ENCODE measurements around the gene NMUR1. TPM values are rescaled to one million over a fixed set of nuclear protein-coding genes. Genes with fewer than 3 reads are reported as not detected.
"Not testable (repeated sequence)": the region's sequence is repeated elsewhere in the genome, so short reads cannot be mapped to it uniquely, and the experiment has no call there.

Gene NMUR1, protein sequence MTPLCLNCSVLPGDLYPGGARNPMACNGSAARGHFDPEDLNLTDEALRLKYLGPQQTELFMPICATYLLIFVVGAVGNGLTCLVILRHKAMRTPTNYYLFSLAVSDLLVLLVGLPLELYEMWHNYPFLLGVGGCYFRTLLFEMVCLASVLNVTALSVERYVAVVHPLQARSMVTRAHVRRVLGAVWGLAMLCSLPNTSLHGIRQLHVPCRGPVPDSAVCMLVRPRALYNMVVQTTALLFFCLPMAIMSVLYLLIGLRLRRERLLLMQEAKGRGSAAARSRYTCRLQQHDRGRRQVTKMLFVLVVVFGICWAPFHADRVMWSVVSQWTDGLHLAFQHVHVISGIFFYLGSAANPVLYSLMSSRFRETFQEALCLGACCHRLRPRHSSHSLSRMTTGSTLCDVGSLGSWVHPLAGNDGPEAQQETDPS
- under 1 TPM in 1 of 2 donors, not detected in 1; 0.21 TPM for total RNA-seq

DNA sequence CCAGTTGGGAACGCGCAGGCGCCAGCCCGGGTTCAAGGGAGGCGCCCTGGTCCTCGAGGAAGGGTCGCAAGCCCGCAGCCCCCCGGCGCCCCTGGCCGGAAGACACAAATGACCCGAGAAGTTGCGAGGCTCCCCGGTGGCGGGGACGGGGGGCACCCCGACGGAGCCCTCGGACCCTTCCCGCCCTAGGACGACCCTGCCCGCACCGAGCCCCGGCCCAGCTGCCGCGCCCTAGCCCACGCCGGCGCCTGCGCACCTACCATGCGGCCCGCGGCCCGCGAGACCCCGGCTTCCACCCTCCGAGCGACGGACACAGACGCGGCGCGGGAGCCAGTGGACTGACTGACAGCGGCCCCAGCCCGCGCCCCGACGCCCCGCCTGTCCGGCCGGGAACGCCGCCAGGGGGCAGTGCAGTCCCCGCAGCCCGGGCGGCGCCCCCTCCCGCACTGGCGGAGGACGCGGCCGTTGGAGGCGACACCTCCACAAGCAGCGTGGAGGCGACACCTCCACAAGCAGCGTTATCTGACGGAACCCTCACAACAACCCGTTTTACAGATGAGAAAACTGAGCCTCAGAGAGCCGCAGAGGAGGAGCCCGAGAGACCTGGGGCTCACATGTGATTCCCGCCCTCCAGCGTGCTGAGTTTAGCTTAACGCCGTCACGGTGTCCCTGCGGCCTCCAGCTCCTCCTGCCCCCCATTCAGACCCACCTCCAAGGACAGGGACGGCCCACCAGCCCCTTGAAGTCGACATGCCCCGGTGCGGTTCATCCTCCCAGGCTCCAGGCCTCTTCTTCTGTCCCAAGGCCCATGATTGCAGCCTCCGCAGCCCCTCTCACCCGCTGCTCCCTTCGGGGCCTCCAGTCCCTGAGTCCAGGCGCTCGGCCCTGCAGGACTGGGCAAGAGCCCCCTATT, at the start of gene NMUR1:
Gene NMUR1, minus strand, starts transcription at position 347 of the 913 bp plus-strand sequence. Its CDS starts 84 bp downstream, at position 263.
- Mint-ChIP-seq H3K4me1 (ENCODE audit: low read depth) (peaks cover 9% of the 10 kb centered on the region), H3K4me3 (peak within 1 kb of the TSS; percentile 15 to 47)

DNA sequence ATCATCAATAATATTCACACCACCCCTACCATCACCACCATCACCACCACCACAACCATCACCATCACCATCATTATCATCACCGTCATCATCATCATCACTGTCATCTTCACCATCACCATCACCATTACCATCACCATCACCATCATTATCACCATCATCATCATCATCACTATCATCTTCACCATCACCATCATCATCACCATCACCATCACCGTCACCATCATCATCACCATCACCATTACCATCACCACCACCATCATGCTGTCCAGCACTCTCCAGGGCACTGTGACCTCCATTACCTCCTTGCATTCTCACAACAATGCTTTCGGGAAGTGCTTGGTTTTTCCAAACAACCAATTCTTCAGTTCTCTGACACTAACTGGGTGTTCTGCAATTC, 49.3 kb upstream of the NMUR1 start:
- ATAC-seq (replicated peaks in 1 of 2), result no peak
- Mint-ChIP-seq H3K27me3 (ENCODE audit: low read depth) (peaks cover 7% of the 10 kb centered on the region), H3K9me3 (peaks cover 6% of the 10 kb centered on the region in 2 donors), H3K4me1 (ENCODE audit: low read depth) (no peaks in the 10 kb centered on the region), H3K27ac (no peak overlapping the region), H3K36me3 (ENCODE audit: insufficient read depth in 2 of 2) (peaks cover 0 to 6% of the 10 kb centered on the region in 2 donors), H3K4me3 (no peak overlapping the region)
- no peak for DNase-seq

More for the DNA sequence above, at the start of gene NMUR1:
- Mint-ChIP-seq H3K36me3 (ENCODE audit: insufficient read depth in 2 of 2) (peaks cover 0 to 1% of the 10 kb centered on the region in 2 donors), H3K27me3 (ENCODE audit: low read depth) (peaks cover 25% of the 10 kb centered on the region), H3K27ac (no peak within 1 kb of the TSS), H3K9me3 (no peaks in the 10 kb centered on the region)
- DNase-seq, result peak; percentile 74 to 88
- peak; percentile 95 to 96 for ATAC-seq (replicated peaks in 1 of 2)

DNA sequence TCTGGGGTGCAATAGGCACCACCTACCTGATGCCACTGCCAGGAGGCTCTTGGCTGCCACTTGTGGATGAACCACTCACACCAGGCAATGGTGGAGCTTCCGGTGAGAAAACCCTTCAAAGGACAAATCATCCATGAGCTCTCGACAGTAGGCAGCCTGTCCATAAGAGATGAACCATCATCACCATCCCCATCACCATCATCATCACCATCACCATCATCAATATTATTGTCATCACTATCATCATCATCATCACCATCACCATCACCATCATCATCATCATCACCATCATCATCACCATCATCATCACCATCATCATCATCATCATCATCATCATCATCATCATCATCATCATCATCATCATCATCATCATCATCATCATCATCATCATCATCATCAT, 48.4 kb upstream of the NMUR1 start:
- H3K27ac Mint-ChIP-seq; H3K27me3 Mint-ChIP-seq (ENCODE audit: low read depth); ATAC-seq (replicated peaks in 1 of 2); H3K4me1 Mint-ChIP-seq (ENCODE audit: low read depth); H3K36me3 Mint-ChIP-seq (ENCODE audit: insufficient read depth in 2 of 2); H3K9me3 Mint-ChIP-seq; DNase-seq; H3K4me3 Mint-ChIP-seq: not testable (repeated sequence)

DNA sequence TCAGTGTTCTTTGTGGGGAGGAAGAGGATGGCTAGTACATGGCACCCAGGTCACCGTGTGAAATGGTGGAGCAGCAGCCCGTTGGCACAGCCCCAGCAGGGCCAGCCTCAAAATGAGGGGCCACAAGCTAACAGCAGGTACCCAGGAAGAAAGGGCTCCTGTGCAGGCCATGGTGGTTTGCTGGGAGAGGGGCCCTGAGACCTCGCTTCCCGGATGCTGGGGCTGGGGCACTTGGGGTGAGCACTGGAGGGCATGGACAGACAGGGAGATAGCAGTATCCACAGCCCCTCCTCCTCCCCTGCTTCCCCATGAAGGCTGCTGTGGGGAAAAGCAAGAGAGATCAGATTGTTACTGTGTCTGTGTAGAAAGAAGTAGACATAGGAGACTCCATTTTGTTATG, 46.2 kb upstream of the NMUR1 start:
- ATAC-seq (replicated peaks in 1 of 2) (no peak), DNase-seq (no peak)
- peaks cover 6% of the 10 kb centered on the region in 2 donors for H3K9me3 Mint-ChIP-seq
- H3K36me3 Mint-ChIP-seq (ENCODE audit: insufficient read depth in 2 of 2), result peaks cover 0 to 6% of the 10 kb centered on the region in 2 donors
- no peak overlapping the region for H3K27ac Mint-ChIP-seq
- no peaks in the 10 kb centered on the region for H3K4me1 Mint-ChIP-seq (ENCODE audit: low read depth)
- H3K27me3 Mint-ChIP-seq (ENCODE audit: low read depth), result peaks cover 7% of the 10 kb centered on the region
- no peak overlapping the region for H3K4me3 Mint-ChIP-seq

DNA sequence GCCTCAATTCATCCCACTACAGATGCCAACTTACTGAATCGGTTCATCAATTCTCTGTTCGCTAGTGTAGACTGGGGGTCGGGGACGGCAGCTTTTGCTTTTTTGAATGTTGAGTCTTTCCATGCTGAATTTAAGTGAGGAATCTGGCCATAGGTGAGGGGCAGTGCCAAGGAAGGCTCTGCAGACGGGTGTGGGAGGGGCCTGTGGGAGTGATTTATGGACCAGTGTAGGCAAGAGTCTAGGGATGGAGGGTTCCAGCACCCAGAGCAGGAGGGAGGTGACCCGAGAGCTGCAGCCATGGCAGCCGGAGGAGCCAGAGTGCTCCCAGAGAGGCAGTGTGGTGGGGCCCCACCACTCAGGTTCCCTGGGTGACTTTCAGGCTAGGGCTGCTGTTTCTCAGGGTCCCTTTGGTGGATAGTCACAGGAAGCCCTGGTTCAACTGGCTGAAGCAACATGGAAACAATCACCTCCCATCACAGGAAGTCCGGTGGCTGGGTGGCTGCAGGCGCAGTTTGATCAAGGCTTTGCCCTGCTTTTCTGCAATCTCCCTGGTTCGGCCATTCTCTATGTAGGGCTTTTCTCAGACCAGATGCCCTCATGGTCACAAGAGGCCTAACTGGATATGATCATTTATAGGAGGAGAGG, 45.5 kb upstream of the NMUR1 start:
- peaks cover 1% of the 10 kb centered on the region for H3K27me3 Mint-ChIP-seq (ENCODE audit: low read depth)
- H3K9me3 Mint-ChIP-seq, result peaks cover 6% of the 10 kb centered on the region in 2 donors
- H3K27ac Mint-ChIP-seq, result no peak overlapping the region
- H3K4me3 Mint-ChIP-seq, result no peak overlapping the region
- peaks cover 0 to 6% of the 10 kb centered on the region in 2 donors for H3K36me3 Mint-ChIP-seq (ENCODE audit: insufficient read depth in 2 of 2)
- ATAC-seq (replicated peaks in 1 of 2) (no peak), DNase-seq (no peak)
- H3K4me1 Mint-ChIP-seq (ENCODE audit: low read depth), result no peaks in the 10 kb centered on the region

DNA sequence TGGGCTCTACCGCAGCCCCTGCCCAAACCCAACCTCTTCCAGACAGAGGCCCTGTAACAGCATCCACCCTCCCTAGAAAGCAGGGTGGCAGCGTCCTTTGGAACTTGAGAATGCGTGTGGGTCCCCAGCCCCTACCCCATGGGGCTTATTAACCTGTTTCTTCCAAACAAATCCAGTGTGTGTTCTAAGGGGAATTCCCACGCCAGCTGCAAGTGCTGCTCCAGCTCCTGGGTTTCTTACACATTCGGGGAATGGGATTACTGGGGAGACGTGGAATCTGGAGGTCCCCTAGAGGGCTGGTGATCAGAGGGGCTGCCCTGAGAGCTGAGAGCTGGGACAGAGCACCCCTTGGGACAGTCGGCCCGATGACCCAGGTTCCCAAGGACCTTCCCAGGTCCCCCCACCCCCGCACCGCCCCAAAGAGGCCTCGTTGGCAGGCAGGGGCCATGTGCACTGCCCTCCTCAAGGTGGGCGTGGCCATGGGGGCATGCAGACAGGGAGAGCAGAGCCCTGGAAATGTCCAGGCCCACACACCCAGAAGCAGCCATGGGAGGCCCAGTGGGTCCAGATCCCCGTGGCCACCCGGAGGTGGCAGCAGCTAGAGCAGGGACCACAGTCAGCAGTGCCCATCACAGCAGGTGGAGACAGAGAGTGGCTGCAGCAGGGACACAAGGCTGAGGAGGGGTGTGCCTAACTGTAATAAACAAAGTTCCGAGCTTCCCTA, 43.6 kb upstream of the NMUR1 start:
- H3K27ac Mint-ChIP-seq, result no peak overlapping the region

DNA sequence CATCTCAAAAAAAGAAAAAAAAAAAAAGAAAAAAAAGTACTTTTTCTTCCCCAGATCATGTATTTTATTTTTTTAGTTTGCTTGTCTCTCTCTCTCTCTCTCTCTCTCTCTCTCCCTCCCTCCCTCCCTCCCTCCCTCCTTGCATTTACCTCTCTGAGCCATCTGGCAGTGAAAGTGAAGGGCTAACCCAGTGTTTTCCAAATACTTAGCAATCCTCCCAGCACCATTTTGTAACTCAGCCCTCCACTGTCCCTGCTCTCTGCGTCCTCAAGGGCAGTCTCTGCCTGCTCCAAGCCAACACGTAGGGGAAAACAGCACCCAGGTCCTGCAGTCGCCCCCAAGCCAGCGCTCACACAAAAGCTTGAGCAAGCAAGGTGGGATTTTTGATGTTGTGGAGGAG, 42.9 kb upstream of the NMUR1 start:
- ATAC-seq (replicated peaks in 1 of 2) (no peak), DNase-seq (no peak)
- no peaks in the 10 kb centered on the region for H3K36me3 Mint-ChIP-seq (ENCODE audit: insufficient read depth in 2 of 2)
- H3K4me1 Mint-ChIP-seq (ENCODE audit: low read depth), result peaks cover 7% of the 10 kb centered on the region
- no peaks in the 10 kb centered on the region for H3K27me3 Mint-ChIP-seq (ENCODE audit: low read depth)
- H3K27ac Mint-ChIP-seq, result no peak overlapping the region
- H3K9me3 Mint-ChIP-seq, result no peaks in the 10 kb centered on the region
- no peak overlapping the region for H3K4me3 Mint-ChIP-seq

More for the DNA sequence above, 43.6 kb upstream of the NMUR1 start:
- no peak for DNase-seq
- Mint-ChIP-seq H3K36me3 (ENCODE audit: insufficient read depth in 2 of 2) (peaks cover 0 to 3% of the 10 kb centered on the region in 2 donors), H3K27me3 (ENCODE audit: low read depth) (no peaks in the 10 kb centered on the region), H3K9me3 (peaks cover 2 to 3% of the 10 kb centered on the region in 2 donors), H3K4me3 (no peak overlapping the region), H3K4me1 (ENCODE audit: low read depth) (peaks cover 2% of the 10 kb centered on the region)
- no peak for ATAC-seq (replicated peaks in 1 of 2)

DNA sequence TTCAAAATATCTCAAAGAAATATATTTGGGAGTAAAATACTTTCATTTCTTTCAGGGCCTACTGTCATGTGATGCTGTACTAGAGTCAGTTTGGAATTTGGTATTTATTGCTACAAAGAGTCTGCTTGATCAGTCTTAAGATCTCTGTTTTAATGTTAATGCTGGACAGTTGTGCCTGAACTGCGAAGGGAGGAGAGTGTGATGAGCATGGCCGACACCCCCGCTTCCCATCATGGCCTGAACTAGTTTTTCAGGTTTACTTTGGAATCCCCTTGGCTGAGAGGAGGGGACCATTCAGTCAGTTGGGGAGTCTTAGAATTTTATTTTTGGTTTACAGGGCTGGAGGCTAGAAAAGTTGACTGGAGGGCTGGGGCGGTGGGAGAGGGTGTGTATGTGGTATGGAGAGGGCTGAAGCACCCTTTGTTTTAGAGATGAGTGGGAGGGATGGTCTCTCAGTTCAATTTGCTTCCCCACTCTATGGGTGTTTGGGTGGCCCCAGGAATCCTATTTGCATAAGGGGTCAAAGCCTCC, 41.5 kb upstream of the NMUR1 start:
- no peak for DNase-seq
- no peaks in the 10 kb centered on the region for H3K36me3 Mint-ChIP-seq (ENCODE audit: insufficient read depth in 2 of 2)
- peaks cover 7% of the 10 kb centered on the region for H3K4me1 Mint-ChIP-seq (ENCODE audit: low read depth)
- H3K27me3 Mint-ChIP-seq (ENCODE audit: low read depth), result no peaks in the 10 kb centered on the region
- no peaks in the 10 kb centered on the region for H3K9me3 Mint-ChIP-seq
- no peak for ATAC-seq (replicated peaks in 1 of 2)
- H3K4me3 Mint-ChIP-seq, result no peak overlapping the region
- no peak overlapping the region for H3K27ac Mint-ChIP-seq

DNA sequence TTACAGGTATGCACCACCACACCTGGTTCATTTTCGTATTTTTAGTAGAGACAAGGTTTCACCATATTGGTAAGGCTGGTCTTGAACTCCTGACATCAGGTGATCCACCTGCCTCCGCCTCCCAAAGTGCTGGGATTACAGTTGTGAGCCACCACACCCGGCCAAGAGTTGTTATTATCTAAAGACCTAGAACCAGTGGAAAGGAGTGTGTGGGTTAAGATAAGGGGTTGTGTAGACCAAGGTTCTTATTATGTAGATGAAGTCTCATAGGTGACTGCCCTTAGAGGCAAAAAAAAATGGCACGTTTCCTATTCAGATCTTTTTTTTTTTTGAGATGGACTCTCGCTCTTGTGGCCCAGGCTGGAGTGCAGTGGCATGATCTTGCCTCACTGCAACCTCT, 40.7 kb upstream of the NMUR1 start:
- not testable (repeated sequence) for ATAC-seq (replicated peaks in 1 of 2)

DNA sequence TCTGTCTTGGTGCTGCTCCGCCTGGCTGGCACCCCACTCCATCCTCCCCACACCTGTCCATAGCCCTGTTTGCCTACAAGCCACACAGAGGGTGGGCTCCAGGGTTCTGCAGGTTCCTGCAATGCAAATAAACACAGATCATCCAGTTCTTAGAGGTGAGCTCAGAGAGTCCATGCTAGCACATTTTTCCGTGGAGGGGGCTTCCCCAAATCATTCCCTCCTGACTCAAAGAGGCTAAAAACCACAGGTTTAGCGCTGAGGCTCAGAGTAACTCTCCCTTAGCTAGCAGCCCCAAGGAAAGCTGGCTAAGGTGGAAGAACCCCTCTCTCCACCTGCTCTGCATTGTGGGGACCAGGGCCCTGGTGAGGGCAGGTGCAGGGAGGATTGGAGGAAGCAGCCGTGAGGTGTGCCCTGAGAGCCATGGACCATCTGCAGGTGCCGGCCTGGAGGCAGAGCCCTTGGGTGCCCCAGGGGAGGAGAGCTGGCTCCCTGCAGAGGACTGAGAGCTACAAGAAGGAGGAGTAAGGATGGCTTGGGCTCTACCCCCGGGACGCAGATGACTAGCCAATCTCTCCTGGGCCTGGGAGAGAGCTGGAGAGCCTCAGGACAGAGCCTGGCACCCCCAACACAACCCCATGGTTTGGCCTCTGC, 38.7 kb upstream of the NMUR1 start:
- DNase-seq (no peak), ATAC-seq (replicated peaks in 1 of 2) (peak; percentile 37 to 63)
- Mint-ChIP-seq H3K27me3 (ENCODE audit: low read depth) (no peaks in the 10 kb centered on the region), H3K36me3 (ENCODE audit: insufficient read depth in 2 of 2) (no peaks in the 10 kb centered on the region), H3K4me3 (no peak overlapping the region), H3K4me1 (ENCODE audit: low read depth) (peaks cover 7% of the 10 kb centered on the region), H3K27ac (no peak overlapping the region), H3K9me3 (no peaks in the 10 kb centered on the region)

More for the DNA sequence above, 40.7 kb upstream of the NMUR1 start:
- H3K9me3 Mint-ChIP-seq; H3K27me3 Mint-ChIP-seq (ENCODE audit: low read depth); H3K36me3 Mint-ChIP-seq (ENCODE audit: insufficient read depth in 2 of 2); H3K27ac Mint-ChIP-seq; DNase-seq; H3K4me3 Mint-ChIP-seq; H3K4me1 Mint-ChIP-seq (ENCODE audit: low read depth): not testable (repeated sequence)

DNA sequence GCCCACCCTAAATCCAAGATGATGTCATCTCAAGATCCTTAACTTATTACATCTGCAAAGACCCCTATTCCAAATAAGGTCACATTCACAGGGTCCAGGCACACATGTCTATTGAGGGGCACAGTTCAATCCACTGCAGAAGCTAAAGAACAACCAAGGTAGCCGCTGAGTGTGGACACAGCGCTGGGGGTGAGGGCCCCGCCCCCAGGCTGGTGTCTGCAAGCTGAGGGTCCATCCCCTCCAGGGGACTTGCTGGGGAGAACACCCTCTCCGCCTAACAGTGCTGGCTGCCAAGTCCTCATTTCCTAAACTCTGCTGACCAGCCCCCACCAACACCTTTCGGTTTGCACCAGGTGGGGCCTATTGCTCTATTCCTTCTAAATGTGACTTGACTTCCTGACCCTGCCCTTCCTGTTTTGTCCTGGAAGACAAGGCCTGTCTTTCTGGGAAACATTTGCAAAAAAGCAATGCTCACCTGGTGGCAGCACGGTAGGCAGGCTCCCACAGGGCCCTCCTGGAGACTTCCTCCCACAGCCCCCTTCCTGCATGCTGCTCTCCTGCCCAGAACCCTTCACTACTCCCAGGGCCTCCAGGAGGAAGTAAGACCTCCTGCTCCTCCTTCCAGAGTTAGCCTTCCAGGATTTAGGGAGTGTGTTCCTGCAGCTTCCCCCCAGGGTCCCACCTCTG, 38.0 kb upstream of the NMUR1 start:
- H3K27me3 Mint-ChIP-seq (ENCODE audit: low read depth), result no peaks in the 10 kb centered on the region
- H3K4me3 Mint-ChIP-seq, result no peak overlapping the region
- H3K36me3 Mint-ChIP-seq (ENCODE audit: insufficient read depth in 2 of 2), result no peaks in the 10 kb centered on the region
- DNase-seq (no peak), ATAC-seq (replicated peaks in 1 of 2) (no peak)
- H3K27ac Mint-ChIP-seq, result no peak overlapping the region
- H3K9me3 Mint-ChIP-seq, result no peaks in the 10 kb centered on the region
- H3K4me1 Mint-ChIP-seq (ENCODE audit: low read depth), result peaks cover 7% of the 10 kb centered on the region
